ENCODE measurements around the gene CDC42EP4.

- TF ChIP-seq, protein P1, sequence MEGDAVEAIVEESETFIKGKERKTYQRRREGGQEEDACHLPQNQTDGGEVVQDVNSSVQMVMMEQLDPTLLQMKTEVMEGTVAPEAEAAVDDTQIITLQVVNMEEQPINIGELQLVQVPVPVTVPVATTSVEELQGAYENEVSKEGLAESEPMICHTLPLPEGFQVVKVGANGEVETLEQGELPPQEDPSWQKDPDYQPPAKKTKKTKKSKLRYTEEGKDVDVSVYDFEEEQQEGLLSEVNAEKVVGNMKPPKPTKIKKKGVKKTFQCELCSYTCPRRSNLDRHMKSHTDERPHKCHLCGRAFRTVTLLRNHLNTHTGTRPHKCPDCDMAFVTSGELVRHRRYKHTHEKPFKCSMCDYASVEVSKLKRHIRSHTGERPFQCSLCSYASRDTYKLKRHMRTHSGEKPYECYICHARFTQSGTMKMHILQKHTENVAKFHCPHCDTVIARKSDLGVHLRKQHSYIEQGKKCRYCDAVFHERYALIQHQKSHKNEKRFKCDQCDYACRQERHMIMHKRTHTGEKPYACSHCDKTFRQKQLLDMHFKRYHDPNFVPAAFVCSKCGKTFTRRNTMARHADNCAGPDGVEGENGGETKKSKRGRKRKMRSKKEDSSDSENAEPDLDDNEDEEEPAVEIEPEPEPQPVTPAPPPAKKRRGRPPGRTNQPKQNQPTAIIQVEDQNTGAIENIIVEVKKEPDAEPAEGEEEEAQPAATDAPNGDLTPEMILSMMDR (IDR thresholded peaks at IDR 0.05) = no peak
- no peak for TF ChIP-seq POLR2A (IDR thresholded peaks at IDR 0.05)
These were observed 55.6 kb downstream of the CDC42EP4 start for GRCh38 chr17:73256220-73256619.
